HG03097 (cell line): Measurements from ENCODE around the gene ADCY2.

Experiments used
- ATAC-seq: cut with Tn5 transposase; IDR thresholded peaks from one replicate; pipeline ENCODE4 v1.9.1; 2021; ENCODE audit not compliant: unreplicated experiment, low FRiP score

Gene ADCY2

GRCh38 chr5:7577381-7577780, 181.4 kb downstream of the ADCY2 start:
- ATAC-seq = no peak

GRCh38 chr5:7578071-7578470, 182.1 kb downstream of the ADCY2 start:
- no peak for ATAC-seq

DNA sequence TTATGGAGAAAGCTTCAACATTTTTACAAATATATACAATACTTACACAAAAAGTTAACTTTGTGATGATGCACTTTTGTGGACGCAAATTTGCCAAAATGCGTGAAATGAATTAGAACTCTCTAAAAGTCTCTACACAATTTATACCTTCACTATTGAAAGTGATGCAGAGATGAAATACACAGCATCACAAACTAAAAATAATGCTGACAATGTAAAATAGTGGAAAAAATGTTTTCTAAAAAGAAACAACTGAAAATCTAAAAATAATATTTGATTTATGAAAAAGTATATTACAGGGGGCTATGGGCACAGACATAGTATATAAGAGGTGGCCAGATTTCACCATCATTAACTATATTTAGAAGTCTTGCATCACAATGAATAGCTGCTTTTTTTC, 188.8 kb downstream of the ADCY2 start:
- no peak for ATAC-seq

DNA sequence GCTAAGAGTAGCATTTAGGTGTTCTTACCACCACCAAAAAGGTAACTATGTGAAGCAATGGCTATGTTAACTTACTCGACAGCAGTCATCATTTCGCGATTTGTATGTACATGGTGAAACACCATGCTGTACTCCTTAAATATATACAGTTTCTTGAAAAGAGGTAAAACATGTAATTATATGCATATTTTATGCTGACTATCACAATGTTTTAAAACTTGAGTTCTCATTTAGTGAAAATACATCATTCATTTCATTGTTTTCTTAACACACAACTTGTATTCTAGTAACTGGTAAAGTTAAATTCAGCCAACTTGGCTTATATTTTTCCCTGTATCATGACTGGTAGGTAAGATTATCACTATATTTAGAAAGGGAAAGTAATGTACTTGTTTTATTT, 189.9 kb downstream of the ADCY2 start:
- ATAC-seq = no peak

- ATAC-seq = no peak
These were observed 190.5 kb downstream of the ADCY2 start for GRCh38 chr5:7586480-7586879.

GRCh38 chr5:7589800-7590199, 193.9 kb downstream of the ADCY2 start:
- no peak for ATAC-seq

DNA sequence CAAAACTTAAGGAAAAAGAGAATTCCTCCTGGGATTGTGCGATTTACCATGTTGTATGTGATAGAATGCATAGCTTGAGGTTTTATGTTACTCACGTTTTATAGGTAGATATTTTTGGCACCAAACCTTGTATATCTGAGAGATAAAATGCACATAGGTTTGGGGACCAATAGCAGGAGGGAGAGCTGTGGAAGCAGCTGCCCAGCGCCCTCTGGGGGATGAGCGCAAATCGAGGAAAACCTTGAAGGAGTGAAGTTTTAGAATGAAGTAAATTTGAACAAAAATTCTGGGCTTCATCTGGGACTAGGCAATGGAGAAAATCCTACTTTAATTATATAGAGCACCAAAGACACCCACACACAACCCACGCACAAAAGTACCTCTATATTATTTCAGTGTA, 197.0 kb downstream of the ADCY2 start:
- no peak for ATAC-seq

GRCh38 chr5:7597059-7597642, 201.2 kb downstream of the ADCY2 start:
- ATAC-seq = no peak

DNA sequence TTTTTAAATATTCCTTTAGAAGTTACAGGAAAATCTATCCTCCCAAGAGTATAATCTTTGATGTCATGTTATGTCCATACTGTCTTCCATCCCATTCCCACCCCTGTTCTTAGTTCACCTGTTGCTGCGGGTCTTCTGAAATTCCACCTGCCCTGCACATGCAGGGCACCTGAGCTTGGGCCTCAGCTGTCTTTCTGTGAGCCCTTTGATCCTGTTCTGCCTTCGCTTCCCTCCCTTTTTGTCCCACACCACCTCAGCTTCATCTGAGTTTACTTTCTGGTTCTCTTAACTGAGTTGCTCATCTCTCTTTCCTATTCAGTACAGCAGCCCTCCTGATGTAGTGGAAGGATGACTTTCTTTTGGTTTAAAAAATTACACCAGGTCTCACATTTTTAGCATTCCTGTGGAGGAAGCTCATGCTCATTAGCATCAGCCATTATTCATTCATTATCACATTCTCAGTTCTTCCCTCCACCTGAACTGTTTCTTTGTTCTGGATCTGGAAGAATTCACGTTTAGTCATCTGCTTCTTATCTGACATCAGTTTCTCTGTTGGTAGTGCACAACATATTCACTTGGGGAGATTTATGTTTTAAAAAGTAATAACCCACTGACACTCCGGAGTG, 211.0 kb downstream of the ADCY2 start:
- no peak for ATAC-seq

DNA sequence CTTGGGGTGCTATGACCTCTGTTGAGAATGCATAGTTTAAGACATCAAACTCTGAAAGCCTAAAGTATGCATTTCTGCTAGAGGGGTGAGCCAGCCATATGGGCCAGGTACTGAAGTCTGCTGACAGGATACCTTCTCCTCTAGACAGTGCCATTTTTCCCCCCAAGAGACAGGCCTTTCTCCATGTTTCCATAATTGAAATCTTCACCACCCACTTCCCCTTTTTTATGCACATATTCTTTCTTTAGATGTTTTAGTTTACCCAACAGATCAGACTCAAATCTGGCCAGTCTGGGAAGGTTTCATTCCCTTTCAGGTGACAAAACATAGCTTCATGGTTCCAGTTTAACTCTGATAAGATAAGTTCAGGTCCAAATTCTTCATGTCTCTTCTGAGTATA, 212.8 kb downstream of the ADCY2 start:
- ATAC-seq = no peak

DNA sequence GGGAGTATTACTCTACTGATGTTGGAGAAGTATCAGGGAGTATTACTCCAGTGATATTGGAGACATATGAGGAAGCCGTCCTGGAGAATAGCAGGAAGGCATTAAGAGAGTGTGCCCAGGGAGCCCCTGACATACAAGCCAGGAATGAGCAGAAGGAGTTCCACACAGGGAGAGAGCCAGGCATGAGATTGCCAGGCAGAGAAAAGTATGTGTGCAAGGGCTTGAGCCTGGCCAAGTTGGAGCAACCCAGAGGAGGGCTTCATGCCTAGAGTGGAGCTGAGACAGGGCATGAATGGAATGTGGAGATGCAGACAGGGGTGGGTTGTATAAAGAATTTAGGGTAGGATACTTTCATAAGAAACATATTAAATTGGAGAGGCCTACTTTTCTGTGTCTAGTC, 213.8 kb downstream of the ADCY2 start:
- ATAC-seq = no peak

GRCh38 chr5:7610531-7611177, 214.7 kb downstream of the ADCY2 start:
- ATAC-seq = no peak

- ATAC-seq = no peak
These were observed 215.6 kb downstream of the ADCY2 start for GRCh38 chr5:7611518-7611917.

GRCh38 chr5:7615566-7616061, 219.7 kb downstream of the ADCY2 start:
- ATAC-seq = no peak

DNA sequence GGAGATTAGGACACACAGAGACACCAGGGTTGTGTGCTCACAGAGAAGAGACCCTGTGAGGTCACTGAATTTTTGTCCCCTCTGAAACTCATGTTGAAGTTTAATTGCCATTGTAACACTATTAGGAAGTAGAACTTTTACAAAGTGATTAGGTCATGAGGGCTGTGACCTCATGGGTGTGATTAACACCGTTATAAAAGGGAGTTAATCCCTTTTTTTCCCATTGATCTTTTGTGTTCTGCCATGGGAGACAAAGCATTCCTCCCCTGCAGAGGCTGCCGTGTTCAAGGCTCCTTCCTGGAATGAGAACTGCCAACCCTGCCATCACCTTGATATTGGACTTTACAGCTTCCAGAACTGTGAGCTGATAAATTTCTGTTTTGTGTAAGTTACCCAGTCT, 221.0 kb downstream of the ADCY2 start:
- ATAC-seq = no peak

- no peak for ATAC-seq
These were observed 226.6 kb downstream of the ADCY2 start for GRCh38 chr5:7622498-7622897.

DNA sequence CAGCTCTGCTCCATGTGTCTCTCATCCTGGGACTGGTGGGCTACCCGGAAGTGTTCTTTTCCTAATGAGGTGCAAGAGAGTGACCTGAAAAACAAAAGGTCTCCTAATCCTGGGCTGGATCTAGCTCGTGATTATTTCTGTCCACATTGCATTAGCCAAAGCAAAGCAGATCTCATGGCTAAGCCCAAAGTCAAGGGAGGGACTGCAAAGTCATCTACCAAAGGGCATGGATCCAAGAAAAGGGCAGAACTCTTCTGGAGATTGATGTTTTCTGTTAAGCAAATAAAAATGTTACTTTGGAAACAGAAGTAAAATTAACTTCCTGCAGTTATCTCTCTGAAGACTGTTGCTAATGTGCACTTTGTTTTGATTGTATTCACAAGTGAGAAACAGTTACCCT, 229.8 kb downstream of the ADCY2 start:
- ATAC-seq = no peak

DNA sequence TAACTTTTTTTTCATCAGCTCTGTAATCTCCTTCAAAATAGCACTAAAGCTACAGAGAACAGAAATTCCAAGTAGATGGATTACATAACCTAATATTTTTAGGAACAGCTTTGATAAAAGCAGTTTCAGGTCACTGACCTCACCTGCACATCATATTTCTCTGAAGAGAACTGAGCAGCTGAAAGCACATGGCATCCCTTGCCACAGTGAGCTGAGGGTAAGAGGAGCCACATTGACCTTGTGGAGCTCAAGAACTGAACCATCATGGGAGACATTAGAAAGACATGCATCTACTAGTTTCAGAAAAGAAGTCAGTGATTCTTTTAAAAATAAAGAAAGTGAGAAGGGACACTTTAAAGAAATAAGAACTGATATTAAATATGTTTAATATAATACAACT, 232.3 kb downstream of the ADCY2 start:
- no peak for ATAC-seq

DNA sequence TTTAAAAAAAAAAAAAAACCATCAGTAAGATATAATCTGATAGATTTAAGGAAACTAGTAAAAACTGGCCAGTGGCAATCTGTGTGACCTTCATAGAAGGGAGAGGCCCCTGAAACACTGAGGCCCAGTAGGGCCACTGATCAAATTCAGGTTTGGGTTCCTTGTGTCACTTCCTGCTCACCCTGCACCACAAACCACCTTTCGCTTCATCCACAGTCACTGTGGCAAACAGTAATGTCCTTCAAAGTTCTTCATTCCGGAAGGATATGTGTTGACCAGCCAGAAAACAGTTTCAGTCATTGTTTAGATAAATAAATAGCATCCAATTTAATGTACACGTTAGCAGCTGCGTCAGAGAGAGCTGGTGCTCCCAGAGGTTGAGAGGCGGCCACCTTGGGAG, 232.9 kb downstream of the ADCY2 start:
- ATAC-seq = no peak

- ATAC-seq = no peak
These were observed 233.6 kb downstream of the ADCY2 start for GRCh38 chr5:7629561-7629960.

DNA sequence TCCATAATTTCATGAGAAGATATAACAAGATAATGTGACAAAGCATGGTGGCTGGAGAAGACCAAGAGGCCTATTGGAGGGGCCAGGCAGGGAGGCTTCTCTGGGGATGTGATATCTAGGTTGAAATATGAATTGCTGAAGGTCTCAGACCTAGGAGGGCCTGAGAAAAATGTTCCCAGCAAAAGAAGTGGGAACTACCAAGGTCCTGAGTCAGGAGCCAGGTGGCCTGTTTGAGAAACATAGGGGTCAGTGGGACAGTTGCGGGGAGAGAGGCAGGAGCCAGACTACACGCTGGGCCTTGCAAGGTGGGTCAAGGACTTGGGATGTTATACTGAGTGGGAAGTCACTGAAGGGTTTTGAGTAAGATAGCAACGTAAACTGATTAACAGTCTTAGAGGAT, 238.9 kb downstream of the ADCY2 start:
- no peak for ATAC-seq

DNA sequence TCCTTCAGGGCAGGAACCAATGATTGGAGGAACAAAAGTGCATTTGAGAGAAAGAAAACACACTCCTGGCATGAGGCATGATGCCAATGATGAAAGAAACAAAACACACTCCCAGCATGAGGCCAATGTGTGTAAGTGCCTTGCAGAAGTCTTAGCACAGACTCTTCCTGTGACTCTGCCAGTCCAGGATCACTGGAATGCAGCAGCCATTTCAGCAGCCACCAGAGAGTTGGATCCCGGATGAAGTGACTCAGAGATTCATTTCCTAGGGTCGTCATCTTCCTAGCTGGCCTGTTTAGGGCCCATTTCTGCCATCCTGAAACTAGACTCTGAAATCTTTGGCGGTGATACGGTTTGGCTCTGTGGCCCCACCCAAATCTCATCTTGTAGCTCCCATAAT, 242.5 kb downstream of the ADCY2 start:
- no peak for ATAC-seq
